SH-SY5Y (cell line): ENCODE measurements around the gene MAP3K7CL.

Experiments used
- GATA2 ChIP-seq: IDR thresholded peaks from 2 replicates; pipeline ENCODE4 v1.6.1; 2011; ENCODE audit warnings: mild to moderate bottlenecking, low read depth, low read length
- GATA3 ChIP-seq: IDR thresholded peaks from 2 replicates; pipeline ENCODE4 v1.6.1; 2011; ENCODE audit warnings: low read depth, mild to moderate bottlenecking, low read length, moderate library complexity

GRCh38 chr21:29136033-29136432 is 5.6 kb downstream of the MAP3K7CL start:
- TF ChIP-seq GATA2 (no peak), GATA3 (no peak)
